Keratinocyte (primary cell): ENCODE measurements around the gene DUSP10.

Experiments
- EZH2 ChIP-seq: IDR thresholded peaks from one replicate; pipeline ENCODE4 v1.6.1; 2012; ENCODE audit warnings: inconsistent platforms, mild to moderate bottlenecking, low read length, moderate library complexity
- TF ChIP-seq, protein P1 (sequence below), 3 experiments: IDR thresholded peaks in 1 of 3; conservative IDR thresholded peaks in 1 of 3; optimal IDR thresholded peaks in 1 of 3; 2 replicates in 2 of 3; 3 replicates in 1 of 3; pipeline versions ENCODE3 to v1.5.1; 2011; ENCODE audit warnings: low read length in 3 of 3, mild to moderate bottlenecking in 3 of 3, moderate library complexity in 2 of 3, control low read depth in 1 of 3, inconsistent platforms in 1 of 3; ENCODE audit not compliant: insufficient read depth in 2 of 3; ENCODE audit errors: extremely low read depth in 1 of 3

GRCh38 chr1:221719987-221720386 is 21.9 kb downstream of the DUSP10 start:
- TF ChIP-seq, protein P1, sequence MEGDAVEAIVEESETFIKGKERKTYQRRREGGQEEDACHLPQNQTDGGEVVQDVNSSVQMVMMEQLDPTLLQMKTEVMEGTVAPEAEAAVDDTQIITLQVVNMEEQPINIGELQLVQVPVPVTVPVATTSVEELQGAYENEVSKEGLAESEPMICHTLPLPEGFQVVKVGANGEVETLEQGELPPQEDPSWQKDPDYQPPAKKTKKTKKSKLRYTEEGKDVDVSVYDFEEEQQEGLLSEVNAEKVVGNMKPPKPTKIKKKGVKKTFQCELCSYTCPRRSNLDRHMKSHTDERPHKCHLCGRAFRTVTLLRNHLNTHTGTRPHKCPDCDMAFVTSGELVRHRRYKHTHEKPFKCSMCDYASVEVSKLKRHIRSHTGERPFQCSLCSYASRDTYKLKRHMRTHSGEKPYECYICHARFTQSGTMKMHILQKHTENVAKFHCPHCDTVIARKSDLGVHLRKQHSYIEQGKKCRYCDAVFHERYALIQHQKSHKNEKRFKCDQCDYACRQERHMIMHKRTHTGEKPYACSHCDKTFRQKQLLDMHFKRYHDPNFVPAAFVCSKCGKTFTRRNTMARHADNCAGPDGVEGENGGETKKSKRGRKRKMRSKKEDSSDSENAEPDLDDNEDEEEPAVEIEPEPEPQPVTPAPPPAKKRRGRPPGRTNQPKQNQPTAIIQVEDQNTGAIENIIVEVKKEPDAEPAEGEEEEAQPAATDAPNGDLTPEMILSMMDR (optimal IDR thresholded peaks at IDR 0.05 in 1 of 3, IDR thresholded peaks at IDR 0.05 in 1 of 3, conservative IDR thresholded peaks at IDR 0.05 in 1 of 3; ENCODE audit: extremely low read depth in 1 of 3, insufficient read depth in 2 of 3, low read length in 3 of 3): no peak
- TF ChIP-seq EZH2: no peak
